PC-9 (cell line): Measurements from ENCODE around the gene HSPA12A. TPM values are rescaled to one million over a fixed set of nuclear protein-coding genes. Genes with fewer than 3 reads are reported as not detected.

ENCODE experiments used
- Bru-seq: library from RNA; stranded (reverse); fragments of 400-500 nt; gene quantifications from one replicate; lab custom pipeline; 2021; lab: Mats Ljungman, UMichigan
- BruChase-seq, 2 experiments: library from RNA; stranded (reverse); fragments of 400-500 nt; gene quantifications; one replicate each; lab custom pipeline; 2021; lab: Mats Ljungman, UMichigan
- BruUV-seq: library from RNA; stranded (reverse); fragments of 400-500 nt; replicated peaks from 2 replicates; lab custom pipeline; 2021; lab: Mats Ljungman, UMichigan
- CTCF ChIA-PET: fragments of 300-600 bp; sonication (Branson Sonifier 250); formaldehyde crosslinking; loops from one replicate; lab custom pipeline; 2022; ENCODE audit warnings: antibody characterized with exemption; lab: Charles Lee
- POLR2A ChIA-PET: fragments of 300-600 bp; sonication (Branson Sonifier 250); formaldehyde crosslinking; loops from one replicate; lab custom pipeline; 2022; ENCODE audit warnings: antibody characterized with exemption; ENCODE audit not compliant: unreplicated experiment; lab: Charles Lee
- DNase-seq, 2 experiments: peaks; one replicate each; pipeline versions ENCODE4 v3.0.0 to v3.0.0-alpha.2; 2015 to 2022; ENCODE audit warnings: mixed read lengths in 1 of 2
- H2AFZ ChIP-seq: fragments of 200-600 bp; sonication (generic); 2 replicates; pipeline ENCODE4 v1.8.1; 2017; ENCODE audit warnings: antibody characterized with exemption
- H3F3A ChIP-seq: fragments of 200-600 bp; sonication (generic); 2 replicates; pipeline ENCODE4 v1.8.1; 2017; ENCODE audit warnings: antibody characterized with exemption, mild to moderate bottlenecking, low read depth; ENCODE audit not compliant: insufficient read depth
- H3K27ac ChIP-seq: fragments of 200-600 bp; sonication (generic); 2 replicates; pipeline ENCODE4 v1.6.1; 2016; ENCODE audit warnings: mixed run types
- H3K27me3 ChIP-seq: fragments of 200-600 bp; sonication (generic); 2 replicates; pipeline ENCODE4 v1.6.1; 2016; ENCODE audit warnings: low read depth, mixed run types; ENCODE audit not compliant: insufficient read depth
- H3K36me3 ChIP-seq: fragments of 200-600 bp; sonication (generic); 2 replicates; pipeline ENCODE4 v1.6.1; 2016; ENCODE audit warnings: low read depth, mixed run types
- H3K4me1 ChIP-seq: fragments of 200-600 bp; sonication (generic); replicated peaks from 2 replicates; pipeline ENCODE4 v1.6.1; 2016; ENCODE audit warnings: mixed run types; ENCODE audit not compliant: insufficient read depth
- H3K4me2 ChIP-seq: fragments of 200-600 bp; sonication (generic); 2 replicates; pipeline ENCODE4 v1.6.1; 2017; ENCODE audit warnings: mixed run types
- H3K4me3 ChIP-seq: fragments of 200-600 bp; sonication (generic); 2 replicates; pipeline ENCODE4 v1.6.1; 2016; ENCODE audit warnings: mixed run types
- H3K79me2 ChIP-seq: fragments of 200-600 bp; sonication (generic); 2 replicates; pipeline ENCODE4 v1.6.1; 2017; ENCODE audit warnings: low read depth, mixed run types
- H3K9me2 ChIP-seq: fragments of 200-600 bp; sonication (generic); 2 replicates; pipeline ENCODE4 v1.8.1; 2017; ENCODE audit warnings: mild to moderate bottlenecking; ENCODE audit not compliant: insufficient read depth
- H3K9me3 ChIP-seq: fragments of 200-600 bp; sonication (generic); 2 replicates; pipeline ENCODE4 v1.8.1; 2016; ENCODE audit warnings: low read depth; ENCODE audit not compliant: insufficient read depth
- H4K20me1 ChIP-seq: fragments of 200-600 bp; sonication (generic); 2 replicates; pipeline ENCODE4 v1.8.1; 2017; ENCODE audit not compliant: insufficient read depth
- CTCF ChIP-seq: fragments of 200-600 bp; sonication (generic); conservative IDR thresholded peaks from 2 replicates; pipeline ENCODE4 v1.6.1; 2017; ENCODE audit warnings: mixed run types, antibody characterized with exemption, mild to moderate bottlenecking, moderate library complexity
- EZH2 ChIP-seq: fragments of 200-600 bp; sonication (generic); IDR thresholded peaks from 2 replicates; pipeline ENCODE4 v1.8.0; 2017; ENCODE audit warnings: antibody characterized with exemption, low read depth
- intact Hi-C: fragments of 100-400 bp; cut with micrococcal nuclease; formaldehyde crosslinking; loops from one replicate; pipeline ENCODE4 v1.10.0; 2022; ENCODE audit not compliant: unreplicated experiment
- long read RNA-seq: library from polyadenylated mRNA; stranded (forward); transcript quantifications from one replicate; pipeline ENCODE4 v2.0.0, GENCODE V29; 2022
- total RNA-seq: library from RNA; stranded (reverse); gene quantifications from 2 replicates; pipeline ENCODE4 v1.2.3, GENCODE V29; 2021

The HSPA12A gene
- total RNA-seq (11.3 and 12.1 TPM in 2 replicates), Bru-seq, nascent RNA (percentile 41 among the genes with signal in this experiment), BruChase-seq, experiment 1, labeled RNA remaining after a 2-hour chase (percentile 51 among the genes with signal in this experiment), BruChase-seq, experiment 2, labeled RNA remaining after a 6-hour chase (percentile 42 among the genes with signal in this experiment)
- long read RNA-seq, full-length matches to known transcripts, result 4 of 8 reads
- long read RNA-seq, partial matches to known transcripts, result 0 of 8 reads
- long read RNA-seq, other reads (novel, unspliced or antisense), result 4 of 8 reads

GRCh38 chr10:116742367-116743265 lies at the start of gene HSPA12A:
Gene HSPA12A, minus strand, starts transcription at chr10:116742566. Its CDS starts 97 bp downstream, at chr10:116742469.
- peak within 1 kb of the TSS; percentile 87 for H2AFZ ChIP-seq
- TF ChIP-seq CTCF, result no peak
- no peak for TF ChIP-seq EZH2
- CTCF ChIA-PET, result interaction anchor here (0.6 kb wide), 1 partner anchor 43 kb away, joined by 3 read pairs; no protein-coding TSS in a partner anchor

GRCh38 chr10:116791241-116791640 lies 48.9 kb upstream of the HSPA12A start:
- POLR2A ChIA-PET, result no interaction called here
- no peaks in the 10 kb centered on the region for H4K20me1 ChIP-seq

More at GRCh38 chr10:116742367-116743265, at the start of gene HSPA12A:
- no peaks in the 10 kb centered on the region for H3K36me3 ChIP-seq
- peak within 1 kb of the TSS; percentile 13 for H3K27ac ChIP-seq
- H3K79me2 ChIP-seq, result no peaks in the 10 kb centered on the region
- POLR2A ChIA-PET, result interaction anchor here (0.5 to 0.6 kb wide), 3 partner anchors 8 to 1233 kb away, joined by 3 to 8 read pairs (median 6); no protein-coding TSS in a partner anchor
- peak; percentile 75 to 85 for DNase-seq
- no peaks in the 10 kb centered on the region for H4K20me1 ChIP-seq
- BruUV-seq, result TSS peak; percentile 73
- H3K4me1 ChIP-seq, result peaks cover 10% of the 10 kb centered on the region; the same call in 1 of the 2 replicates
- peak within 1 kb of the TSS; percentile 72 for H3K4me2 ChIP-seq
- H3K4me3 ChIP-seq, result peak within 1 kb of the TSS; percentile 86
- no peaks in the 10 kb centered on the region for H3K27me3 ChIP-seq
- intact Hi-C loops, result loop anchor here (1.0 kb wide), 1 partner anchor 33 kb away; no protein-coding TSS in a partner anchor
- no peaks in the 10 kb centered on the region for H3K9me3 ChIP-seq
- H3F3A ChIP-seq, result peaks cover 5% of the 10 kb centered on the region; the same call in 1 of the 2 replicates
- no peaks in the 10 kb centered on the region for H3K9me2 ChIP-seq

More at GRCh38 chr10:116791241-116791640, 48.9 kb upstream of the HSPA12A start:
- intact Hi-C loops, result no loop called here
- no TSS peak for BruUV-seq
- H2AFZ ChIP-seq, result no peak overlapping the region
- no peak overlapping the region for H3K4me3 ChIP-seq
- no peaks in the 10 kb centered on the region for H3K9me3 ChIP-seq
- no peaks in the 10 kb centered on the region for H3K4me1 ChIP-seq
- H3K27me3 ChIP-seq, result no peaks in the 10 kb centered on the region
- no peak overlapping the region for H3K27ac ChIP-seq
- CTCF ChIA-PET, result interaction anchor here (1.1 kb wide), 1 partner anchor 384 kb away, joined by 3 read pairs; no protein-coding TSS in a partner anchor
- H3K9me2 ChIP-seq, result no peaks in the 10 kb centered on the region
- DNase-seq, result no peak
- no peaks in the 10 kb centered on the region for H3K36me3 ChIP-seq
- no peaks in the 10 kb centered on the region for H3F3A ChIP-seq
- TF ChIP-seq CTCF (no peak), EZH2 (no peak)
- H3K4me2 ChIP-seq, result no peak overlapping the region
- H3K79me2 ChIP-seq, result no peaks in the 10 kb centered on the region
